GM21528 (cell line): ENCODE data around the gene RAD50.
A peak's percentile ranks its signal among the peaks of the same experiment; 100 is the strongest.

Experiments used
- ATAC-seq: cut with Tn5 transposase; IDR thresholded peaks from one replicate; pipeline ENCODE4 v1.9.1; 2021; ENCODE audit warnings: mild to moderate bottlenecking, moderate library complexity; ENCODE audit not compliant: unreplicated experiment, low FRiP score

RAD50 gene

DNA sequence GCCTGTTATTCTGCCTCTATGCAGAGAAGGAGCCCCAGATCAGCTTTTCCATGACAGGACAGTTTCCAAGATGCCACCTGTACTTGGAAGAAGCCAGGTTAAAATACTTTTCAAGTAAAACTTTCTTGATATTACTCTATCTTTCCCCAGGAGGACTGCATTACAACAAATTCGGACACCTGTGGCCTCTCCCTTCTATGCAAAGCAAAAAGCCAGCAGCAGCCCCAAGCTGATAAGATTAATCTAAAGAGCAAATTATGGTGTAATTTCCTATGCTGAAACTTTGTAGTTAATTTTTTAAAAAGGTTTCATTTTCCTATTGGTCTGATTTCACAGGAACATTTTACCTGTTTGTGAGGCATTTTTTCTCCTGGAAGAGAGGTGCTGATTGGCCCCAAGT is 116.7 kb downstream of the RAD50 start:
- no peak for ATAC-seq

DNA sequence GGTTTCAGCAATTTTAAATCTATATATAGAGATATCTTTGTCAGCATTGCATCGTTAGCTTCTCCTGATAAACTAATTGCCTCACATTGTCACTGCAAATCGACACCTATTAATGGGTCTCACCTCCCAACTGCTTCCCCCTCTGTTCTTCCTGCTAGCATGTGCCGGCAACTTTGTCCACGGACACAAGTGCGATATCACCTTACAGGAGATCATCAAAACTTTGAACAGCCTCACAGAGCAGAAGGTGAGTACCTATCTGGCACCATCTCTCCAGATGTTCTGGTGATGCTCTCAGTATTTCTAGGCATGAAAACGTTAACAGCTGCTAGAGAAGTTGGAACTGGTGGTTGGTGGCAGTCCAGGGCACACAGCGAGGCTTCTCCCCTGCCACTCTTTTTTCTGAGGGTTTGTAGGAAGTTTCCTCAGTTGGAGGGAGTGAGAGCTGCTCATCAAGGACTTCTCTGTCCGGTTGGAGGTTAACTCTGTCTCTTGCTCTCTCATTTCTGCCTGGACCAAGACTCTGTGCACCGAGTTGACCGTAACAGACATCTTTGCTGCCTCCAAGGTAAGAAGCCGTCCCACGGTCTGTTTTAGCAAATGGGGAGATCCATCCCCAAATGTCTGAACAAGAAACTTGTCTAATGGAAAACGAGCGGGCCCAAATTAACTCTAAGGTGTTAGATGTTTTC is 117.3 kb downstream of the RAD50 start, which contains the start of gene IL4:
Gene IL4 (plus strand): TSS at position 51 of the 692 bp plus-strand sequence. CDS start 62 bp downstream, at position 113.
- ATAC-seq = no peak

DNA sequence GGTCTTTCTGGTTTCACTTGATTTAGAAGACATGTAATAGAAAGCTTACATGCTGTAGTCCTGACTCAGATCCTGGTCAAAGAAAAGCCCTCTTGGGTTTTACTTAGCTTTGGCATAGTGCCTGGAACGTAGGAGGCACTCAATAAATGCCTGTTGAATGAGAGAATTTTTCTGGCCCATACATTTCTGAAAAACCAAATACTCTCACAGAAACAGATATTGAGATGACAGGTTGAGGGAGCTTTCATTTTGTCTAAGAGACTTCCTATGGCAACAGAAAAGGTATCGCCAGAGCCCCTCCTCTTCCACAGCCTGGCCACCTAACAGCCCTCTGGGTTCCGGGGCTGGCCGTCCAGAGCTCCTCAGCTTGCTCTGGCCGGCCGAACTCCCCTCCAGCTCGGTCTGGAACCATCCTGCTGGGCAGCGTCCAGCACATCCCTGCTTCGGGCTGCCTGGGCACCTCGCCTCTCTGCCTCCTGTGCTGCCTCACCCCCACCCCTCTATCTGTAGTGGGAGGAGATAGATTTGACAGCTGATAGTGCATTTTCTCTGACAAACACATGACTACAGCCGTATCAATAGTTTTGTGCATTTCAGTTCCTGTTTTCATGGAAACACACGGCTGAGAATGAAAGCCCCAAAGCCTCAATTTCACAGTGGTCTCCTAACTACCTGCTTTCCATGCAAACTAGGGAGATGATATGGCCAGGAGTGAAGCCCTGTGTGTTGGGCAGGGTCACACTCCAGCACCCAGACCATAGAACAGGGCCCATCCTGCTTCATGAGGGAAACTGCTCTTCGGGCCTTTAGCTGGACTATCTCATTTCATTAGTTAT is 118.1 kb downstream of the RAD50 start:
- ATAC-seq = peak; percentile 86

DNA sequence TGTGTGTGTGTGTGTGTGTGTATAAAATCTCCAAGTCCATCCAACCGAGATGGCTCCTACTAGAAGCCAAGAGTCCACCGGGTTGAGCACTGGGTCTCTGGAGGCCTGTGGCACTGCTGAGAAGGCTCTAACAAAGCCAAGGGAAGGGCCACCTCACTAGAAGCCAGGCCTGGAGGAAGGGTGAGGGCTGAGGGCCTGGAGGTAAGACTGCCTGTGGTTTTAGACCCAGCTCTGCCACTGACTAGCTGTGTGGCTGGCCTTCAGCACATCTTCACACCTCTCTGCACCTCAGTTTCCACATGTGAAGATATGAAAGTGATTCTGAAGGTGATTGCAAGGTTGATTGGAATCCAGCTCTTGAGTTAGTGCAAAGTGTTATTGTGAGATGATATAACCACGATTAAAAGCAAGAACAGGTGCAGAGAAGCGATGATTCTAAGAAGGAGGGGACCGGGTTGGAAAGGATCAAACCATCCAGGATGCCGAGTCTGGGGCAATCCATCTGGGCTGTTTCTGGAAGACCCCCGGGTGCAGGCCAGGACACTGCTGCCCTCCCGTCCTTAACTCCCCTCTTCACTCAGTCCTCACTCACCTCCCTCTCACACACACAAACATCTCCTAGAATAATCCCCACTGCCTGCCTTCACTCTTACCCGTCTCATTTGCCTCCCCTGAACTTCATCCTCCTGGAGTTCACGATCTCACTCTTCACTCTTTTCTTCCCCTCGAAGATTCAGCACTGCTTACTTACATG is 119.3 kb downstream of the RAD50 start:
- ATAC-seq = no peak

DNA sequence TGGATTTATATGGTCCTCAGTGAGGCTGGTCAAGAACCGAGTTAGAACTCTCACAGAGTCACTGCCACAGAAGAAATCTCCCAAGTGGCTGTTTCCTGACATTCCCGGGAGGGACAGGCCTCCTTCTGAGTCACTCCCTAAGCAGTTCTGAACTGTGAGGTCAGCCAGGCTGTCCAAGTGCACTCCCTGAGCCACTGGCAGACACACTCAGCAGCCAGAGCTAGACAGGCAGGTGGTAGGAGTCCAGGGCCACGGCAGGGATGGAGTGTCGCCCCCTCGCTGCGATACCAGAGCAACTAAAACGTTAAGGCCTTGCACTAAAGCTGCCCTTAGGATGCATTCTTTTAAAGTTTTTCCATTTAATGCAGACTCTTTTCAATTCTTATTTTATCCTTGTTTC is 120.4 kb downstream of the RAD50 start:
- ATAC-seq = no peak

DNA sequence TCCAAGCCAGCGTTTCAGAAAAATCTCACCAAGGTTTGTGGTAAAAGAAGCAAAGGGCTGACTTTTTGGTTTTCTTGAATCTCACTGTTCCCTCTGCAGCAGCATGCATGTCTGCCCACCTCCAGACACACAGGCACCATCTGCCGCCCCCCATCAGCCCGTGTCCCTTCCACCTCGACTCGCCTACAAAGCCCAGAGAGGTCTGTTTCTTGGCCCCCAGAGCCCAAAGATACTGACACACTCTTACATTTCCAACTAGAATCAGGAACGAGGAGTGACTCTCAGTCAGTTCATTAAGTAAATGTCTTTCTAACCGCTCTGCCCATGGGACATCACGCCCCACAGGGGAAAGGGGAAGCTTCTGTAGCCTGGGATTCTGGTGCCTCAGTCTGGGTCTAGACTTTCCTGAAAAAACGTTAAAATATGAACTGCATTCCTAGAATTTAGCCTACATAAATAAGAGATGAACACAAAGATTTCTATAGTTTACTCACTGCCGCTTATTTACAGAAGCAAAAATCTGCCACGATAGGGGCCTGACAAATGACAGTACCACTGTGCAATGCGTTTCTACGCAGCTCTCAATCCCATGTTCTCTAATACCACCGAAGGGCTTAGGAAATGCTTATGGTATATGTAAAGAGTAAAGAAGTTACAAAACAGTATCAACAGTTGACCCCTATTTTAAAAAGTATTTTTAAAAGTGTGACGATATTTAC is 121.1 kb downstream of the RAD50 start:
- ATAC-seq = no peak

DNA sequence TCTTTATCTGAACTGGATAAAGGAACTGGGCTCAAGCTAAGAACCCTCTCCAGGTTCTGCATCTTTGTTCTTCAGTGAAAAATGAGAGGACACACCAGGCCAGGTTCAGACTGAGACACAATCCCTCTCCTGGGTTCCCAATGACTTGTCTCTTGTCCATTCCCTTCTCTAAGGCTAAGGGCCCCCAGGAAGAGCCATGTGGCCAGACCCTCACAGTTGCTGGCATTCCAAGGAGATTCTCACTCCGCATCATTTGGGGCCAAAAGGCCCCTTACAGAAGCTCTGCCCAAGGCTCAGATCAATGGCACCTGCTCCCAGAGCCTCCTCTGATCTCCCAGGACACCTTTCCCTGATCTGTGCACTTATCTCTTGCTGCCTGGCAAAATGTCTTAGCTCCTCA is 122.0 kb downstream of the RAD50 start:
- ATAC-seq = no peak

DNA sequence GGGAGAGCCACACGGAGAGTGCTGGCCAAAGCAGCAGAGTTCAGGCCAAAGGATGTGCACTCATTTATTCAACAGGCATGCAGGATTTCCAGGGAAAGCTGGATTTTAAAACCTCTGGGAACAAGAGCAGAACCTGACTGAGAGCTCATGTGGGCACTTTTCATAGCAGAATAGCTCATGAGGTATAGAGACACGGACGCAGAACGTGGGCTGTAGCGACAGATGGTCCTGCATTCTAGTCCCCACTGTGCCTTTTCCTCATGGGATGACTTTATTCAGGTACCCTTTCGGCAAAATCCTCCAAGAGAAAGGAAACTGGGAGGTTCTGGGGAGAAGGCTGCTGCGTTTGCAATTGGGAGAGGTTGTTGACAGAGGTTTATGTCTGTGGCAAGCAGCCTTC is 122.4 kb downstream of the RAD50 start:
- ATAC-seq = no peak

DNA sequence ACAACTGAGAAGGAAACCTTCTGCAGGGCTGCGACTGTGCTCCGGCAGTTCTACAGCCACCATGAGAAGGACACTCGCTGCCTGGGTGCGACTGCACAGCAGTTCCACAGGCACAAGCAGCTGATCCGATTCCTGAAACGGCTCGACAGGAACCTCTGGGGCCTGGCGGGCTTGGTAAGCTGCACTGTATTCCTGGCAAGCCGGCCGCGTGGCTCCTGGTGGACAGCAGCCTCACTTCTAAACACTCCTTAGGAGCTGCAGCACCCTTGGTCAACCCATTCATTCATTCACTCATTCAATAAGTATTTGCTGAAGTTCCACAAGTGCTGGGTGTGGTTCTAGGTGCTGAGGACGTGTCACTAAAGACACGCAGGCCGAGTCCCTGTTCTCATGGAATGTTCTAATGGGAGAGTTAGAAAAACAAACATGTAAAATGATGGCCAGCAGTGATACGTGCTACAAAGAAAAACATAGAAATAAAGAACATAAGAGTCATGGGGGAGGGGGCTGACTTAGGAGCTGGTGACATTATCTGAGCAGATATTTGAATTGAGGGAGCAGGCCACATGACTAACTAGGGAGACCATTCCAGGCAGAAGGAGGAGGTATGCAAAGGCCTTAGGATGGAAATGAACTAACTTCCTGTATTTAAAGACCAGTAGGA is 123.1 kb downstream of the RAD50 start:
- ATAC-seq = no peak

DNA sequence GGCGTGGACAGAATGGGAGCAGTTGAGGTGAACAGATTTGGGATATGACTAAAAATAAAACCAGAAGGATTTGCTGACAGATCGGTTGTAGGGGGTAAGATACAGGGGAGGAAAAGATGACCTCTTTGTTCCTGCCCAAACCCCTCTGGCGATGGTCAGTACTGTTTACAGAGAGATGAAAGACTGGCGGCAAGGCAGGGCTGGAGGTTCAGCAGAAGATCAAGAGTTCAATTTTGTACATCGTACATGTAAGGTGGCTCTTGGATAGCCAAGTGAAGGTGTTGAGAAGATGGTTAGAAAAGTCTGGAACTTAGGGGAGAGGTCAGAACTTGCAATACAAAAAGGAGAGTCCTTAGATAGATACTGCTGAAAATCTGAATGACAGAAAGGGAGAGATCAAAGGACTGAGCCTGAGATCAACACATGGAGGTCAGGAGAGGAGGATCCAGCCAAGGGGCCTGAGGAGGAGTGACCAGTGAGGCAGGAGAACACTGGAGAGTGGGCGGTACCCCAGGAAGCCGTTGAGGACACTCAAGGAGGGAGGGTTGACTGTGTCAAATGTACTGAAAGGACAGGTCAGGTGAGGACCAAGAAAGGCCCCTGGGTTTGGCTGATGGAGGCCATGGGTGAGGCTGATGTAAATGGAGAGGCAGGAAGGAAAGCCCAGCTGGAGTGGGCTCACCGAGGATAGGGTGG is 124.2 kb downstream of the RAD50 start:
- no peak for ATAC-seq

DNA sequence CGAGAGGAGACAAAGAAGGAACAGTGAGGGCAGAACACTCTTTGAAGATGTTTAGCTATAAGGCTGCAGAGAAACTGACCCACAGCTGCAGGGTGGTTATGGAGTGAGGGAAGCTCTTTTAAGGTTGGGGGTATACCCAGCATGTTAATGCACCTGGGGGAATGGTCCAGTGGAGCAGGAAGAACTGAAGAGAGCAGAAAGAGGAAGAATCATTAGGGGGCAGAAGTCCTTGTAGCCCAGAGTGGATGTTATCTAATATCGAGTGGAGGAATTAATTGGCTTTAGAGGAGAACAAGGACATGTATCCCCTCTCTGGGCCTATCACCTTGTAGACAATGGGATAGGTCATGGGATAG is 124.7 kb downstream of the RAD50 start:
- no peak for ATAC-seq

DNA sequence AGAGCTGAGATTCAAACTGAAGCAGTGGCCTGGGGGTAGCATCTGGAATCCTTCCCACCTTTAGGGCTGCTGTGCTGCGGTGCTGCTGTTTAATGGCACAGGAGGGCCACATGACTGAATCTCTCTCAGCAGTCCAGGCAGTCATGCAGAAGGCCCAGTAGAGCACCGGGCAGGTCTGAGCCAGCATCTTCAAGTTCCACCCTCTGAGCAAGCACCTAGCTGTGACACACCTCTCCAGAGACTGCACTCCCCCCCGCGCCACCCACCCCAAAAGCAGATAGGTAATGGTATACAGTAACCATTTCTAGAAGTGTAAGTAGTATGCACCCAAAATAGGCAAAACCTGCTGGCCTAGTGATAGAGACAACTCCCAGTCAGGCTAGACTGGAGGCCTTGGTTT is 125.2 kb downstream of the RAD50 start:
- no peak for ATAC-seq

DNA sequence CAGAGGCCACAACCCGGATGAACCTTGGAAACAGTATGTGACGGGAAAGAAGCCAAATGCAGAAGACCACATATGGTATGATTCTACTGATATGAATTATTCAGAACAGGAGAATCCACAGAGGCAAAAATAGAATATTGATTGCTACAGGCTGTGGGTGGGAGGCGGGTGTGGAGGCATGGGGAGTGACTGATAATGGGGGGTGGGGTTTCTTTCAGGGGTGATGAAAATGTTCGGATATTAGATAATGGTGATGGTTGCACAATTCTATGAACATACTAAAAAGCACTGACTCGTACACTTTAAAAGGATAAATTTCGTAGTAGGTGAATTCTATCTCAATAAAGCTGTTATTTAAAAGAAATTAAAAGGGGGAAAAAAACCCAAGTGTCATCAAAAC is 127.7 kb downstream of the RAD50 start:
- no peak for ATAC-seq

DNA sequence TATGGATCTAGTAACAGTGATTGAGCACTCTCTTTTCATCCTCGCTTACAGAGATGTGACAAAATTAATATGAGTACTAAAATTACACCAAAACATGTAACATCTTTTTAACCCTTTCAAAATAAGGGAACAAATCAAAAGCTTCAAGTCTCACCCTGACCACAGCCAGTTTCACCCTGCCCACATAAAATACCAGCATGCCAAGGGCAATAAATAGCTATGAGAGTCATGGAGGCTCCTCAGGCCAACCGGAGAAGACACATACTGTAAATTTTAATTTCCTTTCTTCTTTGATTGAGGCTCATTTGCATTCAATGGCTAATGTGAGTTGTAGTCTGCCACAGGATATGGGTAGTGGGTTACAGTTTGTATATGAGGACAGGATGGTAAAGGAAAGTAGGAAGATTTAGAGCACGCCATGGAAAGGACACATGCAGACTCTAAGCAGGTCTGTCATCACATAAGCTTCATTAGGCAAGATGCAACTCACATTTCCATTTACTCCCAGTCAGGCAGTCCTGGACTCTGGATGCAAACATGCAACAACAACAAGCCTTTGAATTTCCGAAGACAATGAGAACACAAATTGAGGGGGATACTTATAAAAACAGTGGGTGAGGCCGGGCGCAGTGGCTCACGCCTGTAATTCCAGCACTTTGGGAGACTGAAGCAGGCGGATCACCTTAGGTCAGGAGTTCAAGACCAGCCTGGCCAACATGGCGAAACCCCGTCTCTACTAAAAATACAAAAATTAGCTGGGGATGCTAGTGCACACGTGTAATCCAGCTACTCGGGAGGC is 128.3 kb downstream of the RAD50 start:
- no peak for ATAC-seq

DNA sequence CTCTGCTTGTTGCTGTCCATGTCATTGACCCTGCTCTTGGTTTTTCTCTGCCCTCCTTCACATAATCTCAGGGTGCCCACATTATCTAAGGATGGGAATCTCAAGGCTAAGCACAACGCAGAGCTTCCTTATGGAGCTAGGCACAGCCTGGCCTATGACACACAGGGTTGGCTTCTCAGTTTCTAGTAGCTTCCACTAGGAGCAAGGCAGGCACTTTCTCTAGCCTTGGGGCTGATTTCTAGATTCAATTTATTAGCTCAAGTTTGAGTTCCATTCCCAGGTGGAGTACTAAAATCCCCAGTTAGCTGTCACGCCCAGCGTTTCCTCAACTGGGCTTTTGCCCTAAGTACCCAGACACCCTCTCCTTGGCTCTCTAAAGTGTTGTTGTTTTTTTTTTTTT is 129.4 kb downstream of the RAD50 start:
- no peak for ATAC-seq

DNA sequence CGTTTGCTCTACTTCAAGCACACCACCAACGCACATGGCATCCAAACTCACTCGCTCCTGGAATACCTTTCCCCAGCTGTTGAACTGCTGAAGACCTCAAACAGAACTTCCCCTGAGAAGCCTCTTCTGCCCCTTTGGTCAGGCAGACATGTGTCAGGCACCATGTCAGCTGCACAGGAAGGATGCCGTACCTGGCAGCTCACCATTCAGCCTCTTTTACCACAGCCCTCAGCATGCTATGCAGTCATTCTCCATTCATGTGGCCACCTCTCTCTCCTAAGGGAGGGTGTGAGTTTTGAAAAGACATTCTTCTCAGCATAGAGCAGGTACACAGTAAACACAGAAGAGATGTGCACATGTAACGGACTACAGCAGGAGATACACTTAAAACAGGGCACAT is 131.2 kb downstream of the RAD50 start:
- ATAC-seq = no peak

DNA sequence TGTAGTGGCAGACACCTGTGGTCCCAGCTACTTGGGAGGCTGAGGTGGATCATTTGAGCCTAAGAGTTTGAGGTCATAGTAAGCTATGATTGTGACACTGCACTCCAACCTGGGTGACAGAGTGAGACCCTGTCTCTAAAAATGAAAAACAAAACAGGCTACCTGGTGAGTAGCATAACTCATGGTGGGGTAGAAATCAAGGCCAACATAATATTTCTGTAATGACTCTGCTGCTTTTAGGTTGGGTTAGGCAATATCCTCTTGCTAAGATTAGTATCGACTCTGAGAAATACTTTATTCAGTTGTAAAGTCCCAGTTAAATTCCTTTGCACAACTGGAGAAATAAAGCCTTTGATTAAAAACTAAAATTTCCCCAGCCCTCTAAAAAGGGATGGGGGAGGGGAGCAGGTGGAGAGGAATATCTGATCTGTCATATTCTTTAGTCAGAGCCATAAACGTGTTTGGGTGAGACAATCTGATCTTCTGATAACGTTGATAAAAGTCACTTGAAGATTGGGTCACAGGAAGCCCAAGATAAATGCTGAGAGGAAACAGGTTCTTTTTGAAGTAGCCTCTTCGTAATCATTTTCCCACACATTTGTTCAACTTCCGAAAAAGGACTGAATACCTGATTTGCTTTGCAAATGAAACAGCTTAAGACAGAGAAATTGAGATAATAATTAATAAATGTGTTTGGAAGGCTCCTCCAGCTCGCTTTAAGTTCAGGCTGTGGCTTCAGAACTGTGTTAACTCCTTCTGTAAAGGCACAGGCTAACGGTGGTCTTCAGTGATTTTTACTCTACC is 132.0 kb downstream of the RAD50 start:
- ATAC-seq = no peak

DNA sequence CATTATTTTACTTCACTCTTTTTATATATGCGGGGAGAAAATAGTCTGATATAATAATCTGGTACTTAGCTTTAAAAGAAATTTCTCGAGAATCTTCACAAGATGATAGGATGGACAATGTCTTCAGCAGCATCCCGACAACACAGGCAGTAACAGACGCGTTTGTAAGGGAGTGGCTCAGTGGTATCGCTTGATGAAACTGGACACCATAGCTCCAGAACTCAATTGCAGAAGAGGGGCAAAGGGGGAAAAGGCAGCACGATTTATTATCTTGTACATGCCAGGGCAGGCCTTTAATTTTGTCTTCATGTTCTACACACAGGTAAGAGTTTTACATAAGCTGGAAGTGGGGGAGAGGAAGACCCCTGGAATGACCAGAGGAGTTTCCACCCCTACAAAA is 132.7 kb downstream of the RAD50 start:
- no peak for ATAC-seq
